NT2/D1 (cell line): Measurements from ENCODE around the gene FAM120AOS.

ENCODE experiments used
- DNase-seq: peaks from one replicate; pipeline ENCODE4 v3.0.0-alpha.2; 2011; ENCODE audit warnings: low read depth, low spot score
- H3K27me3 ChIP-seq: 2 replicates; pipeline ENCODE4 v1.6.0; 2011; ENCODE audit warnings: mild to moderate bottlenecking; ENCODE audit not compliant: insufficient read length, insufficient read depth
- H3K36me3 ChIP-seq: 2 replicates; pipeline ENCODE4 v1.6.1; 2011; ENCODE audit warnings: mild to moderate bottlenecking, low read length, mixed read lengths; ENCODE audit not compliant: insufficient read depth, insufficient read length
- H3K4me1 ChIP-seq: 2 replicates; pipeline ENCODE4 v1.5.1; 2011; ENCODE audit not compliant: insufficient read depth, insufficient read length
- H3K4me3 ChIP-seq: 2 replicates; pipeline ENCODE4 v1.5.1; 2011; ENCODE audit warnings: low read depth; ENCODE audit not compliant: insufficient read length
- H3K9ac ChIP-seq: 2 replicates; pipeline ENCODE4 v1.6.0; 2011; ENCODE audit warnings: low read depth; ENCODE audit not compliant: insufficient read length
- H3K9me3 ChIP-seq: 2 replicates; pipeline ENCODE4 v1.5.1; 2011; ENCODE audit warnings: mild to moderate bottlenecking, low read length; ENCODE audit not compliant: insufficient read depth
- SUZ12 ChIP-seq: IDR thresholded peaks from 2 replicates; pipeline ENCODE4 v1.6.1; 2011; ENCODE audit not compliant: insufficient read length, insufficient read depth; ENCODE audit errors: extremely low read depth
- YY1 ChIP-seq: IDR thresholded peaks from 2 replicates; pipeline ENCODE4 v1.6.1; 2011; ENCODE audit not compliant: insufficient read length, insufficient read depth
- ZNF274 ChIP-seq: IDR thresholded peaks from 2 replicates; pipeline ENCODE4 v1.6.1; 2011; ENCODE audit warnings: mild to moderate bottlenecking, low read depth, low read length

The FAM120AOS gene

DNA sequence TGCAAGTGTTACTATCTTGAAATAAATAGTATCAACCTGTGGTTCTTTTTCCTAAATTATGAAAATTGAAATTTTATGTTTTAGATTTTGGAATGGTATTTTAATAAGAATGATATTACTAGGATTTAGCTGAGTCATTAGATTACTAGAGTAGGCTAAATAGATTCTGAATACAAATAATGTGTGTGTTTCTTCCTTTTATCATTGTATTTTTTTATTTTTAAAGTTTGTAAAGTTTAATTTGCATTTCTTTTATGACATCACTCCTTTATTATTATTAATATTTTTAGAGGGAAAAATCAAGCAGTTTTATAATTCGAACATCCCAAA is 8.0 kb upstream of the FAM120AOS start:
- TF ChIP-seq YY1: no peak
- no peak for TF ChIP-seq SUZ12
- no peak for TF ChIP-seq ZNF274
- H3K9me3 ChIP-seq: no peaks in the 10 kb centered on the region
- H3K27me3 ChIP-seq: no peaks in the 10 kb centered on the region
- peaks cover 7% of the 10 kb centered on the region for H3K36me3 ChIP-seq
- no peak overlapping the region for H3K9ac ChIP-seq
- DNase-seq: no peak
- H3K4me3 ChIP-seq: no peak overlapping the region
- H3K4me1 ChIP-seq: no peaks in the 10 kb centered on the region

DNA sequence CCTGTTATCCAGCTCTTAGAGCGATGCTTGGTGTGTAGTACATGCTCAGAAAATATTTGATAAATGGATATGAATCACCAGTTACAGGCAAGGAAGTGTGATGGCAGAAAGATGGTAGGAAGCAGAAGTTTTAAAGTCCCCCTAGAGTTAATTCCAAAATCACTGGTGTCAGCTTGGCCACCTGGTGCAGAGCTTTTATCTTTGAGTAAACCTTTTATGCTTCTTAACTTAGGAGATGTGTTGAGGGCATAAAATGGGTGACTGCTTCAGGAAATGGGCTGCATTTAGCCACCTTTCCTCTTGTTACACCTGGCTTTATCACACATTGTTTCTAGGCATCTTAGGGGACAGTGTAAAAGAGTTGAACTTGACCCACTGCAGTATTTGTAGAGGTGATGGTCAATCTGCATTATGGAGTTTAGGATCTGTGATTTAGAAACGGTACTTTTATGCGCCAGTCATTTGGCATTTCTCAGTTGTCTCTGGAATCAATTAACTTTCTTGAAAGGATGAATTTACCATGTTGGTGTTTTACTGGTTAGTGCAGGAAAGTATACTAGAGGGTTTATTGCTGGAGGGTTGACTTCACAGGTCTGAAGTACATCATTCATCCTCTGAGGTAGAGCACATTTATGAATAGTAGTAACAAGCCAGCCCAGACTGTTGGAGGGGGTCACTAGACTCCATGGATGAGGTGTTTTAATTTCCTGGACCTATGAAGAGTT is 7.5 kb upstream of the FAM120AOS start:
- H3K4me3 ChIP-seq: no peak overlapping the region
- H3K27me3 ChIP-seq: no peaks in the 10 kb centered on the region
- no peak overlapping the region for H3K9ac ChIP-seq
- peaks cover 7% of the 10 kb centered on the region for H3K36me3 ChIP-seq
- no peak for TF ChIP-seq ZNF274
- no peak for TF ChIP-seq SUZ12
- TF ChIP-seq YY1: no peak
- no peaks in the 10 kb centered on the region for H3K9me3 ChIP-seq
- no peaks in the 10 kb centered on the region for H3K4me1 ChIP-seq
- DNase-seq: no peak

DNA sequence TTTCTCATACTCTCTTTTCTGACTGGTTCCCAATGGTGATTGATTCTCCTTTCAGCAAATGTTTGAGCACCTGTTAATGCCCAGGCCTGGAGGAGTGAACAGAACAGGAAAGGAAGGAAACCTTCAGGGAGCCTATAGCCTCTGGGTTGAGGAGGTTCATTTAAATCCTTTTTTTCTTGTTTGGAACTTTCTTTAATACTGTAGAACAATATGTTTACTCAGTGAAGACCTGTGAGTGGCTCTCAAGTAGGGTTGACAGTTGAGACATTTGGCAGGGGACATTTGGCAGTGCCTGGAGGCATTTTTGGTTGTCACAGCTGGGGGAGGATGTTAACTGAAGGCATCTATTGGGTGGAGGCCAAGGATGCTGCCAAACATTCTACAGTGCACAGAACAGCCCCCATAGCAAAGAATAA is 6.1 kb upstream of the FAM120AOS start:
- TF ChIP-seq ZNF274 (no peak), SUZ12 (no peak), YY1 (no peak)
- H3K36me3 ChIP-seq: peaks cover 7% of the 10 kb centered on the region
- H3K9ac ChIP-seq: no peak overlapping the region
- H3K27me3 ChIP-seq: no peaks in the 10 kb centered on the region
- H3K4me3 ChIP-seq: no peak overlapping the region
- no peaks in the 10 kb centered on the region for H3K4me1 ChIP-seq
- H3K9me3 ChIP-seq: no peaks in the 10 kb centered on the region
- no peak for DNase-seq

DNA sequence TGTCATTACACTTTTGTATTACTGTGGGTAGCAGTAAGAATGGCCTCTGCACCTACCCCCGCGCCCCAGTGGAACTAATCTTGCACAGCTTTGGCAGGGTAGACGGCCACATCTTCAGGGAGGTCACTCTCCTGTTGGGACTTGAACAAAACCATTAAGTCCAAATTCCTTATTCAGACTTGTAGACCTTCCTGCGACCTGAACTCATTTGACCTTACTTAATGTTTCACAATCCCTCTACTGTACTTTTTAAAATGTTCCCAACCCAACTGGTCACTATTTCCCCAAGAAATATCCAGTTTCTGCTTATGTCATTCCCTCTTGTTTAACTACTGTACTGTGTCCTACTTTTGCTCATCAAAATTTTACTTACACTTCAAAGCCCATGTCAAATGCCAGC is 5.3 kb upstream of the FAM120AOS start:
- no peak for TF ChIP-seq YY1
- TF ChIP-seq SUZ12: no peak
- no peak for TF ChIP-seq ZNF274
- Histone ChIP-seq H3K27me3 (no peaks in the 10 kb centered on the region), H3K4me3 (no peak overlapping the region), H3K9ac (no peak overlapping the region), H3K4me1 (no peaks in the 10 kb centered on the region), H3K9me3 (no peaks in the 10 kb centered on the region), H3K36me3 (peaks cover 7% of the 10 kb centered on the region)
- no peak for DNase-seq

DNA sequence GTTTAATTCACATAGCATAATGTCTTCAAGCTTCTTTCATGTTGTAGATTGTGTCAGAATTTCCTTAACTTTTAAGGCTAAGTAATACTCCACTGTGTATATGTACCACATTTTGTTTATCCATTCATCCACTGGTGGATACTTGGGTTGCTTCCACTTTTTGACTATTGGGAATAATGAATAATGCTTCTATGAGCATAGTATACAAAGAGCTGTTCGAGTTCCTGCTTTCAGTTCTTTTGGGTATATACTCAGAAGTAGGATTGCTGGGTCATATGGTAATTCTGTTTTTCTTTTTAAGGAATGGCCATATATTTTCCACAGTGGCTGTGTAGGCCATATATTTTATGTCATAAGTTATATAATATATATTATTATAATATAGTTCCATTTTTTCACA is 3.6 kb upstream of the FAM120AOS start:
- no peak for TF ChIP-seq ZNF274

DNA sequence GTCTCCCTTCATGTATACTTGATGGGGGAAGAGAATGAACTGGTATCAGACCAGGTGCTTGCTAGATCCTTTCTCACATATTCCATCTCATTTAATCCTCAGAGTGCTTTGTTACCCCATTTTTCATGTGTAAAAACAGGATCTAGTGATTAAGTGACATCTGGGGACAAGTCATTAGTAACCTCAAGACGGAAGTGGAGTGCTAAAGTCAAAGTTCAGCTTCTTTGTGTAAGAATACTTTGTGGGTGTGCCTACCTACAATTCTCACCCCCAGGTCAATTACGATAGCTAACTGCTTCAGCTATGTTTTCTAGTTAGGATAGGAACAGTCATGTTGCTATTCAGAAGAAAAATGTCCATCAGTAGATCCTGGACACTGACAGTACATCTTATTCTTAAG is 3.1 kb upstream of the FAM120AOS start:
- peaks cover 14% of the 10 kb centered on the region for H3K36me3 ChIP-seq
- H3K27me3 ChIP-seq: no peaks in the 10 kb centered on the region
- no peak for DNase-seq
- no peak overlapping the region for H3K9ac ChIP-seq
- no peak overlapping the region for H3K4me3 ChIP-seq
- no peaks in the 10 kb centered on the region for H3K4me1 ChIP-seq
- H3K9me3 ChIP-seq: no peaks in the 10 kb centered on the region
- TF ChIP-seq SUZ12 (no peak), YY1 (no peak), ZNF274 (no peak)

More for the DNA sequence above, 3.6 kb upstream of the FAM120AOS start:
- no peak for DNase-seq
- H3K36me3 ChIP-seq: peaks cover 14% of the 10 kb centered on the region
- H3K27me3 ChIP-seq: no peaks in the 10 kb centered on the region
- no peaks in the 10 kb centered on the region for H3K4me1 ChIP-seq
- no peaks in the 10 kb centered on the region for H3K9me3 ChIP-seq
- H3K9ac ChIP-seq: no peak overlapping the region
- H3K4me3 ChIP-seq: no peak overlapping the region

DNA sequence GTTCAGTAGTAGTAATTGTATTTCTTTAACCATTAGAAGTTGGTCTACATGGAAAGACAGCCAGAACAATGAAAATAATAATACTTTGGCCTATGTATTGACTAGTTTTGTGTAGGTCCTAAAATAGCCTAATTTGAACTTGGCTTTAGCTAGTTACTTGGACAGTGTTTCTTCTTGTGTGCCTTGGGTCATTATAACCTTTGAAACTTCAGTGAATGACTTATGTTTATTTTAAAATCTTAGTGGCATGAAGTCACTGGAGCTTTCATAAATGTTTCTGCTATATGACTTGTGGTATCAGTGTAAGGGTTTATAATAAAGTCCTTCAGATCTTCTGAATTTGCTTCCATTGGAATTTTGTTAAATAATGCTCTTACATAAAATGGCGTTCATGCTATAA is 2.6 kb upstream of the FAM120AOS start:
- DNase-seq: no peak
- TF ChIP-seq SUZ12 (no peak), ZNF274 (no peak)
- Histone ChIP-seq H3K9ac (no peak overlapping the region), H3K27me3 (no peaks in the 10 kb centered on the region), H3K4me1 (no peaks in the 10 kb centered on the region), H3K4me3 (no peak overlapping the region), H3K36me3 (peaks cover 14% of the 10 kb centered on the region), H3K9me3 (no peaks in the 10 kb centered on the region)
